Measurements from ENCODE around the gene COPS3.

DNA sequence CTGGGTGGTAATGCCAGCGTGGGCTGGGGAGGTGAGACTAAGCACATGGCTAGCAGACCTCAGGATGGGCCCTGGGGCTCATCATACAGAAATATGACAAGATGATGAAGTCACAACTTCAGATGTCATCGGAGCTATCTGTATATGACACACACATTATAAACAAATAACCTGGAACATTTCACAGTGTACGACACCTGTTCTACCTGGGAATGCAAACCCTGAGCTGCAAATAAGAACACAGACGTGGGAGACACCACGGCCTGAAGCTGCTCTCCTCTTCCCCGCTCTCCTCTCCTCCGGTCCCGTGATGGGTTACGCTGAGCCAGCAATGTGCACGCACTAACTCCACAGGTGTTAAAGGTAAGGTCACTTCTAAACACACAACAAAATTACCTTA lies 79.8 kb downstream of the COPS3 start:
- TF ChIP-seq POLR2A (IDR thresholded peaks at IDR 0.05) (no peak), CTCF (IDR thresholded peaks at IDR 0.05 in 8 of 11, conservative IDR thresholded peaks at IDR 0.05 in 3 of 11) (no peak), POLR2AphosphoS5 (IDR thresholded peaks at IDR 0.05) (no peak)
